CD4-positive, CD25-positive, alpha-beta regulatory T cell (primary cell): ENCODE results near the gene PEMT. TPM values are rescaled to one million over a fixed set of nuclear protein-coding genes. Genes with fewer than 3 reads are reported as not detected.

Source experiments
- ATAC-seq, 2 donors: fragments of 150-1000 bp; cut with Tn5 transposase; one replicate each; pipeline ENCODE4 v1.10.0; 2021; ENCODE audit warnings: low read depth in 2 of 2, moderate number of reproducible peaks in 2 of 2, moderate library complexity in 1 of 2
- DNase-seq, 3 donors: peaks; one replicate each; pipeline versions ENCODE4 v3.0.0 to v3.0.0-alpha.2; 2012 to 2022; ENCODE audit warnings: mixed read lengths in 1 of 3
- H3K27ac ChIP-seq: one replicate; pipeline ENCODE4 v1.7.0; 2013; ENCODE audit warnings: mild to moderate bottlenecking, low read length; ENCODE audit not compliant: insufficient read depth, poor library complexity, severe bottlenecking
- H3K27me3 ChIP-seq: one replicate; pipeline ENCODE4 v1.7.0; 2013; ENCODE audit warnings: low read length; ENCODE audit not compliant: control insufficient read depth, insufficient read depth
- H3K36me3 ChIP-seq: one replicate; pipeline ENCODE4 v1.7.0; 2013; ENCODE audit warnings: mild to moderate bottlenecking, low read length, moderate library complexity; ENCODE audit not compliant: control insufficient read depth, insufficient read depth
- H3K4me1 ChIP-seq: 2 replicates; pipeline ENCODE4 v1.7.0; 2013; ENCODE audit warnings: mild to moderate bottlenecking, low read length; ENCODE audit not compliant: insufficient read depth, control insufficient read depth, poor library complexity, severe bottlenecking
- H3K4me3 ChIP-seq: one replicate; pipeline ENCODE4 v1.7.0; 2013; ENCODE audit warnings: low read depth, mild to moderate bottlenecking, low read length, moderate library complexity
- H3K9me3 ChIP-seq, 2 experiments: 1 replicate in 1 of 2; 2 replicates in 1 of 2; pipeline ENCODE4 v1.7.0; 2013; ENCODE audit warnings: low read length in 2 of 2, mild to moderate bottlenecking in 1 of 2, moderate library complexity in 1 of 2; ENCODE audit not compliant: control insufficient read depth in 2 of 2
- H3K27ac Mint-ChIP-seq, 3 donors: one replicate each; pipeline ENCODE4 v1.8.0; 2020 to 2022; ENCODE audit warnings: mild to moderate bottlenecking in 3 of 3, mixed read lengths in 3 of 3, moderate library complexity in 2 of 3
- H3K27me3 Mint-ChIP-seq: one replicate; pipeline ENCODE4 v1.8.0; 2022; ENCODE audit warnings: mild to moderate bottlenecking, mixed read lengths
- H3K36me3 Mint-ChIP-seq: one replicate; pipeline ENCODE4 v1.8.0; 2020; ENCODE audit warnings: mixed read lengths
- H3K4me1 Mint-ChIP-seq, 4 donors: one replicate each; pipeline ENCODE4 v1.8.0; 2020 to 2022; ENCODE audit warnings: mixed read lengths in 4 of 4, mild to moderate bottlenecking in 1 of 4
- H3K4me3 Mint-ChIP-seq, 4 donors: one replicate each; pipeline ENCODE4 v1.8.0; 2020 to 2022; ENCODE audit warnings: mild to moderate bottlenecking in 4 of 4, mixed read lengths in 4 of 4, moderate library complexity in 3 of 4
- H3K9me3 Mint-ChIP-seq, 7 donors: one replicate each; pipeline ENCODE4 v1.8.0; 2020 to 2022; ENCODE audit warnings: mixed read lengths in 7 of 7, mild to moderate bottlenecking in 3 of 7, moderate library complexity in 2 of 7
- polyA plus RNA-seq, 4 donors: library from polyadenylated mRNA; unstranded; fragments of 300-500 nt; fragmentation: Illumina TruSeq; gene quantifications; one replicate each; pipeline ENCODE4 v1.2.3, GENCODE V29; 2021
- total RNA-seq: library from RNA; stranded (reverse); gene quantifications from one replicate; pipeline ENCODE4 v1.2.3, GENCODE V29; 2022

The PEMT gene
- total and polyA plus RNA-seq, 5 donors from 2014 or later = 13.2 to 33.2 (median 27.3) TPM

DNA sequence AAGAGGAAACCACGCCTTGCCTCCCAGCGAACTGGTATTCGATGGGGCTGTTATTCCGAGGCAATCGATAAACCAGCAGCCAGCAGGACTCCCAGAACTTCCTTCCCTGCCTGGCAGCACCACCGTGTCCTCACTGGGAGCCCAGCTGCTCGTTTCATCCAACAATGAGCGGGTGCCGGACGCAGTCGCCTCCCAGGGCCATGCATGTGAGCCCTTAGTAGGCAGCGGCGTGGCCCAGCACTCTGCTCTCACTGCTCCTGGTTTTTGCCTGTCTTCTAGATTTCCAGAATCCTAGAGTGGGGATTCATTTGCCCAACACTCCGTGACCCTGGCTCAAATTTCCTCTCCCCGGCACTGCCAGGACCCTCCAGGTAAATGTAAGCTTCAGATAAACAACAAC lies 66.2 kb downstream of the PEMT start:
- Mint-ChIP-seq H3K36me3 (peaks cover 6% of the 10 kb centered on the region), H3K4me1 (no peaks in the 10 kb centered on the region), H3K9me3 (peaks cover 0 to 3% (median 0%) of the 10 kb centered on the region in 7 donors), H3K4me3 (no peak overlapping the region), H3K27me3 (no peaks in the 10 kb centered on the region), H3K27ac (peak overlapping the region in 1 of 3 donors; percentile 59)
- H3K4me3 ChIP-seq = no peak overlapping the region
- no peaks in the 10 kb centered on the region for H3K27me3 ChIP-seq
- no peak overlapping the region for H3K27ac ChIP-seq
- ATAC-seq (no peak), DNase-seq (no peak)
- no peaks in the 10 kb centered on the region for H3K4me1 ChIP-seq
- no peaks in the 10 kb centered on the region for H3K9me3 ChIP-seq
- no peaks in the 10 kb centered on the region for H3K36me3 ChIP-seq

- no peak overlapping the region for H3K27ac Mint-ChIP-seq
- no peak overlapping the region for H3K4me3 Mint-ChIP-seq
- H3K4me1 ChIP-seq = no peaks in the 10 kb centered on the region
- no peaks in the 10 kb centered on the region for H3K9me3 ChIP-seq
- peaks cover 6% of the 10 kb centered on the region for H3K36me3 Mint-ChIP-seq
- H3K4me1 Mint-ChIP-seq = no peaks in the 10 kb centered on the region
- no peaks in the 10 kb centered on the region for H3K27me3 ChIP-seq
- H3K9me3 Mint-ChIP-seq = peaks cover 0 to 3% (median 0%) of the 10 kb centered on the region in 7 donors
- H3K27ac ChIP-seq = no peak overlapping the region
- H3K27me3 Mint-ChIP-seq = no peaks in the 10 kb centered on the region
- DNase-seq = no peak
- H3K4me3 ChIP-seq = no peak overlapping the region
- no peak for ATAC-seq
- H3K36me3 ChIP-seq = no peaks in the 10 kb centered on the region
Measured at GRCh38 chr17:17523731-17524490, 67.6 kb downstream of the PEMT start.

- H3K27ac ChIP-seq = no peak overlapping the region
- Mint-ChIP-seq H3K27ac (no peak overlapping the region), H3K4me1 (no peaks in the 10 kb centered on the region), H3K9me3 (peaks cover 0 to 3% (median 0%) of the 10 kb centered on the region in 7 donors), H3K4me3 (no peak overlapping the region), H3K27me3 (no peaks in the 10 kb centered on the region), H3K36me3 (peaks cover 6% of the 10 kb centered on the region)
- H3K4me1 ChIP-seq = no peaks in the 10 kb centered on the region
- no peaks in the 10 kb centered on the region for H3K36me3 ChIP-seq
- DNase-seq (no peak), ATAC-seq (no peak)
- no peaks in the 10 kb centered on the region for H3K9me3 ChIP-seq
- H3K27me3 ChIP-seq = no peaks in the 10 kb centered on the region
- no peak overlapping the region for H3K4me3 ChIP-seq
Measured at GRCh38 chr17:17523001-17523730, 68.3 kb downstream of the PEMT start.

- H3K4me3 Mint-ChIP-seq = no peak overlapping the region
- H3K9me3 Mint-ChIP-seq = peaks cover 0 to 3% (median 0%) of the 10 kb centered on the region in 7 donors
- no peak for DNase-seq
- H3K4me3 ChIP-seq = no peak overlapping the region
- H3K4me1 Mint-ChIP-seq = no peaks in the 10 kb centered on the region
- H3K9me3 ChIP-seq = no peaks in the 10 kb centered on the region
- H3K27me3 Mint-ChIP-seq = no peaks in the 10 kb centered on the region
- no peaks in the 10 kb centered on the region for H3K36me3 ChIP-seq
- no peak overlapping the region for H3K27ac Mint-ChIP-seq
- no peaks in the 10 kb centered on the region for H3K4me1 ChIP-seq
- H3K36me3 Mint-ChIP-seq = peaks cover 6% of the 10 kb centered on the region
- no peak overlapping the region for H3K27ac ChIP-seq
- no peak for ATAC-seq
- no peaks in the 10 kb centered on the region for H3K27me3 ChIP-seq
Measured at GRCh38 chr17:17520599-17521232, 70.8 kb downstream of the PEMT start.

- H3K4me3 Mint-ChIP-seq = no peak overlapping the region
- H3K4me1 ChIP-seq = no peaks in the 10 kb centered on the region
- DNase-seq (no peak), ATAC-seq (no peak)
- no peaks in the 10 kb centered on the region for H3K9me3 ChIP-seq
- H3K27ac ChIP-seq = no peak overlapping the region
- H3K36me3 ChIP-seq = no peaks in the 10 kb centered on the region
- no peaks in the 10 kb centered on the region for H3K4me1 Mint-ChIP-seq
- H3K4me3 ChIP-seq = no peak overlapping the region
- peaks cover 6% of the 10 kb centered on the region for H3K36me3 Mint-ChIP-seq
- H3K9me3 Mint-ChIP-seq = peaks cover 0 to 3% (median 0%) of the 10 kb centered on the region in 7 donors
- H3K27me3 Mint-ChIP-seq = no peaks in the 10 kb centered on the region
- no peaks in the 10 kb centered on the region for H3K27me3 ChIP-seq
- no peak overlapping the region for H3K27ac Mint-ChIP-seq
Measured at GRCh38 chr17:17519886-17520285, 71.6 kb downstream of the PEMT start.

DNA sequence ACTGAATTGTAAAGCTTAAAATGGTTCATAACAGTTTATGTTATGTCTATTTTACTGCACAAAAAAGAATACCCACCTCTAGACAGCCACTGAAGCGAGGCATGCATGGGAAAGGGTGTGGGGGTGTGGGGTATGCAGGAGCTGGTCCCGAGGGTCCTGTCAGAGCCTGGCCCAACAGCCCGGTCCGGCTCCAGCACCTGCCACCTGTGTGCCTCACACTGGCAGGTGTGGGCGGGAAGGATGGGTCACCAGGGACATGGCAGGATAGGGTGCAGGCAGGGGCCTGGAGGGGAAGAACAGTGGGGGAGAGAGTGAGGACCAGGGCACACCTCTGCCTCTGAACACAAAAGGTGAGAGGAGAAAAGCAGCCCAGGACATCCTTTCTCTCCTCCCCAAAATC lies 72.6 kb downstream of the PEMT start:
- H3K9me3 ChIP-seq = no peaks in the 10 kb centered on the region
- no peaks in the 10 kb centered on the region for H3K4me1 ChIP-seq
- no peak overlapping the region for H3K4me3 ChIP-seq
- Mint-ChIP-seq H3K4me1 (no peaks in the 10 kb centered on the region), H3K9me3 (peaks cover 0 to 3% (median 0%) of the 10 kb centered on the region in 7 donors), H3K36me3 (peaks cover 6% of the 10 kb centered on the region), H3K27ac (no peak overlapping the region), H3K27me3 (no peaks in the 10 kb centered on the region), H3K4me3 (no peak overlapping the region)
- H3K27ac ChIP-seq = no peak overlapping the region
- ATAC-seq = no peak
- no peaks in the 10 kb centered on the region for H3K27me3 ChIP-seq
- H3K36me3 ChIP-seq = no peaks in the 10 kb centered on the region
- no peak for DNase-seq

- Mint-ChIP-seq H3K9me3 (peaks cover 0 to 1% (median 0%) of the 10 kb centered on the region in 7 donors), H3K4me1 (no peaks in the 10 kb centered on the region), H3K27me3 (no peaks in the 10 kb centered on the region), H3K36me3 (peaks cover 6% of the 10 kb centered on the region), H3K27ac (no peak overlapping the region), H3K4me3 (no peak overlapping the region)
- no peaks in the 10 kb centered on the region for H3K36me3 ChIP-seq
- no peaks in the 10 kb centered on the region for H3K9me3 ChIP-seq
- DNase-seq = no peak
- no peak overlapping the region for H3K4me3 ChIP-seq
- ATAC-seq = no peak
- no peaks in the 10 kb centered on the region for H3K4me1 ChIP-seq
- H3K27ac ChIP-seq = no peak overlapping the region
- no peaks in the 10 kb centered on the region for H3K27me3 ChIP-seq
Measured at GRCh38 chr17:17518014-17518413, 73.5 kb downstream of the PEMT start.
